ENCODE results near the gene UCK1. TPM values are rescaled to one million over a fixed set of nuclear protein-coding genes. Genes with fewer than 3 reads are reported as not detected.
"Not testable (repeated sequence)": the region's sequence is repeated elsewhere in the genome, so short reads cannot be mapped to it uniquely, and the experiment has no call there.

The UCK1 gene
- total RNA-seq, 1 donor from 2014 or later: 21.9 TPM

GRCh38 chr9:131554843-131555351 is 23.8 kb upstream of the UCK1 start:
- no peak for DNase-seq (ENCODE audit: low spot score in 2 of 2, unreplicated experiment in 2 of 2)
- Mint-ChIP-seq H3K36me3 (peaks cover 3% of the 10 kb centered on the region), H3K27me3 (ENCODE audit: low read depth) (peaks cover 51% of the 10 kb centered on the region), H3K27ac (no peak overlapping the region), H3K4me3 (peak overlapping the region; percentile 43), H3K4me1 (no peaks in the 10 kb centered on the region), H3K9me3 (peaks cover 4% of the 10 kb centered on the region)
- no peak for TF ChIP-seq CTCF (IDR thresholded peaks at IDR 0.05; ENCODE audit: unreplicated experiment)

GRCh38 chr9:131554087-131554842 is 23.2 kb upstream of the UCK1 start:
- Mint-ChIP-seq H3K4me3 (no peak overlapping the region), H3K27ac (no peak overlapping the region), H3K27me3 (ENCODE audit: low read depth) (peaks cover 55% of the 10 kb centered on the region), H3K36me3 (no peaks in the 10 kb centered on the region), H3K9me3 (no peaks in the 10 kb centered on the region), H3K4me1 (no peaks in the 10 kb centered on the region)
- TF ChIP-seq CTCF (IDR thresholded peaks at IDR 0.05; ENCODE audit: unreplicated experiment): no peak
- no peak for DNase-seq (ENCODE audit: low spot score in 2 of 2, unreplicated experiment in 2 of 2)

GRCh38 chr9:131552030-131552429 is 21.0 kb upstream of the UCK1 start:
- Mint-ChIP-seq H3K27me3 (ENCODE audit: low read depth) (peaks cover 69% of the 10 kb centered on the region), H3K4me1 (no peaks in the 10 kb centered on the region), H3K4me3 (no peak overlapping the region), H3K9me3 (no peaks in the 10 kb centered on the region), H3K27ac (no peak overlapping the region), H3K36me3 (no peaks in the 10 kb centered on the region)
- no peak for TF ChIP-seq CTCF (IDR thresholded peaks at IDR 0.05; ENCODE audit: unreplicated experiment)
- DNase-seq (ENCODE audit: low spot score in 2 of 2, unreplicated experiment in 2 of 2): no peak

GRCh38 chr9:131550465-131550864 is 19.4 kb upstream of the UCK1 start:
- not testable (repeated sequence) for H3K4me1 Mint-ChIP-seq; H3K36me3 Mint-ChIP-seq; DNase-seq (ENCODE audit: low spot score in 2 of 2, unreplicated experiment in 2 of 2); H3K27ac Mint-ChIP-seq; H3K4me3 Mint-ChIP-seq; H3K9me3 Mint-ChIP-seq
- peaks cover 56% of the 10 kb centered on the region for H3K27me3 Mint-ChIP-seq (ENCODE audit: low read depth)

GRCh38 chr9:131549186-131549585 is 18.1 kb upstream of the UCK1 start:
- H3K27ac Mint-ChIP-seq; DNase-seq (ENCODE audit: low spot score in 2 of 2, unreplicated experiment in 2 of 2); H3K9me3 Mint-ChIP-seq; H3K4me3 Mint-ChIP-seq; H3K4me1 Mint-ChIP-seq; H3K36me3 Mint-ChIP-seq: not testable (repeated sequence)
- peaks cover 49% of the 10 kb centered on the region for H3K27me3 Mint-ChIP-seq (ENCODE audit: low read depth)

GRCh38 chr9:131546336-131547084 is 15.4 kb upstream of the UCK1 start:
- Mint-ChIP-seq H3K4me3 (peak overlapping the region; percentile 19), H3K27me3 (ENCODE audit: low read depth) (peaks cover 27% of the 10 kb centered on the region), H3K36me3 (peaks cover 8% of the 10 kb centered on the region), H3K4me1 (no peaks in the 10 kb centered on the region), H3K27ac (no peak overlapping the region), H3K9me3 (peaks cover 18% of the 10 kb centered on the region)
- no peak for DNase-seq (ENCODE audit: low spot score in 2 of 2, unreplicated experiment in 2 of 2)
- TF ChIP-seq CTCF (IDR thresholded peaks at IDR 0.05; ENCODE audit: unreplicated experiment): no peak

All from mesothelial cell of epicardium (in vitro differentiated cells).